Activated CD4-positive, CD25-positive, alpha-beta regulatory T cell treated with anti-CD3 and anti-CD28 coated beads, Interleukin-2, amount 50 U/mL, for 72 hours (primary cell): Measurements from ENCODE around the gene DSCAM.

Source experiments
- DNase-seq: peaks from one replicate; pipeline ENCODE4 v3.0.0; 2021

Gene DSCAM

GRCh38 chr21:40641042-40641441 lies 205.9 kb downstream of the DSCAM start:
- DNase-seq: no peak

- no peak for DNase-seq
These were observed 206.6 kb downstream of the DSCAM start for GRCh38 chr21:40640266-40640789.

GRCh38 chr21:40639616-40640194 lies 207.3 kb downstream of the DSCAM start:
- no peak for DNase-seq

- no peak for DNase-seq
These were observed 208.3 kb downstream of the DSCAM start for GRCh38 chr21:40638466-40639251.

- DNase-seq: no peak
These were observed 210.9 kb downstream of the DSCAM start for GRCh38 chr21:40636026-40636425.

GRCh38 chr21:40635391-40635790 lies 211.6 kb downstream of the DSCAM start:
- no peak for DNase-seq

GRCh38 chr21:40634141-40634540 lies 212.8 kb downstream of the DSCAM start:
- DNase-seq: no peak

GRCh38 chr21:40633048-40633447 lies 213.9 kb downstream of the DSCAM start:
- no peak for DNase-seq

GRCh38 chr21:40631211-40631610 lies 215.7 kb downstream of the DSCAM start:
- DNase-seq: no peak

GRCh38 chr21:40625991-40626390 lies 221.0 kb downstream of the DSCAM start:
- DNase-seq: no peak

GRCh38 chr21:40623528-40623927 lies 223.4 kb downstream of the DSCAM start:
- DNase-seq: no peak

- DNase-seq: no peak
These were observed 224.4 kb downstream of the DSCAM start for GRCh38 chr21:40622531-40622930.

- no peak for DNase-seq
These were observed 226.4 kb downstream of the DSCAM start for GRCh38 chr21:40620386-40621145.

- DNase-seq: no peak
These were observed 228.6 kb downstream of the DSCAM start for GRCh38 chr21:40618191-40618973.

GRCh38 chr21:40616377-40616704 lies 230.6 kb downstream of the DSCAM start:
- no peak for DNase-seq

- no peak for DNase-seq
These were observed 231.2 kb downstream of the DSCAM start for GRCh38 chr21:40615505-40616376.

- no peak for DNase-seq
These were observed 233.4 kb downstream of the DSCAM start for GRCh38 chr21:40613546-40614030.

- DNase-seq: no peak
These were observed 236.6 kb downstream of the DSCAM start for GRCh38 chr21:40610345-40610744.

- DNase-seq: no peak
These were observed 240.6 kb downstream of the DSCAM start for GRCh38 chr21:40606341-40606740.

GRCh38 chr21:40605094-40605493 lies 241.9 kb downstream of the DSCAM start:
- no peak for DNase-seq

- DNase-seq: no peak
These were observed 243.2 kb downstream of the DSCAM start for GRCh38 chr21:40603774-40604173.

- DNase-seq: no peak
These were observed 244.9 kb downstream of the DSCAM start for GRCh38 chr21:40602080-40602479.
